Measurements from ENCODE around the gene CSGALNACT2.

The CSGALNACT2 gene

GRCh38 chr10:43120929-43121314 lies 17.3 kb upstream of the CSGALNACT2 start:
- in situ Hi-C loops (cut with MboI; ENCODE audit: low sequenced_read_pairs, unreplicated experiment): no loop called here
- no peak for TF ChIP-seq CTCF (IDR thresholded peaks at IDR 0.05; ENCODE audit: borderline replicate concordance, control extremely low read depth, extremely low read depth, insufficient read depth, missing control alignments)
- peak; percentile 86 for DNase-seq (ENCODE audit: low spot score)

- TF ChIP-seq CTCF (IDR thresholded peaks at IDR 0.05; ENCODE audit: borderline replicate concordance, control extremely low read depth, extremely low read depth, insufficient read depth, missing control alignments): no peak
- in situ Hi-C loops (cut with MboI; ENCODE audit: low sequenced_read_pairs, unreplicated experiment): no loop called here
- no peak for DNase-seq (ENCODE audit: low spot score)
These were observed 16.8 kb upstream of the CSGALNACT2 start for GRCh38 chr10:43121444-43121843.

DNA sequence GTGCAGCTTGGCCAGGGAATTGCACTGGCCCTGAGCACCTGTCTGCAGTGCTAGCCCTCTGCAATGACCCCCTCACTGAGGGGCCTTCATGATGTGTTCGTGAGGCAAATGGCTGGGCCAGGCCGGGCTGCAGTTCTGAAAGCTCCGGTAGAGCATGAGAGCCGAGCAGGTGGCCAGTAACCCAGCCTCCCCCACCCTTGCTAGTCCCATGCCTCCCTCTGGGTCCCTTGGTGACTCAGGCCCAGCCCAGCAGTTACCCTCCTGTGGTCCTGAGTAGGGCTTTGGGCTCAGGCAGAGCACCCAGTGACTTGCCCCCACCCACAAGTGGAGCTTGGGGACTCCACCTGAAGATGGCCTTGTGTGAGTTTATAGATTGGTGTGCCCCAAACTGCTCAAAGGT lies 16.1 kb upstream of the CSGALNACT2 start:
- in situ Hi-C loops (cut with MboI; ENCODE audit: low sequenced_read_pairs, unreplicated experiment): no loop called here
- no peak for TF ChIP-seq CTCF (IDR thresholded peaks at IDR 0.05; ENCODE audit: borderline replicate concordance, control extremely low read depth, extremely low read depth, insufficient read depth, missing control alignments)
- DNase-seq (ENCODE audit: low spot score): no peak

- no peak for TF ChIP-seq CTCF (IDR thresholded peaks at IDR 0.05; ENCODE audit: borderline replicate concordance, control extremely low read depth, extremely low read depth, insufficient read depth, missing control alignments)
- in situ Hi-C loops (cut with MboI; ENCODE audit: low sequenced_read_pairs, unreplicated experiment): no loop called here
- no peak for DNase-seq (ENCODE audit: low spot score)
These were observed 15.4 kb upstream of the CSGALNACT2 start for GRCh38 chr10:43122826-43123225.

DNA sequence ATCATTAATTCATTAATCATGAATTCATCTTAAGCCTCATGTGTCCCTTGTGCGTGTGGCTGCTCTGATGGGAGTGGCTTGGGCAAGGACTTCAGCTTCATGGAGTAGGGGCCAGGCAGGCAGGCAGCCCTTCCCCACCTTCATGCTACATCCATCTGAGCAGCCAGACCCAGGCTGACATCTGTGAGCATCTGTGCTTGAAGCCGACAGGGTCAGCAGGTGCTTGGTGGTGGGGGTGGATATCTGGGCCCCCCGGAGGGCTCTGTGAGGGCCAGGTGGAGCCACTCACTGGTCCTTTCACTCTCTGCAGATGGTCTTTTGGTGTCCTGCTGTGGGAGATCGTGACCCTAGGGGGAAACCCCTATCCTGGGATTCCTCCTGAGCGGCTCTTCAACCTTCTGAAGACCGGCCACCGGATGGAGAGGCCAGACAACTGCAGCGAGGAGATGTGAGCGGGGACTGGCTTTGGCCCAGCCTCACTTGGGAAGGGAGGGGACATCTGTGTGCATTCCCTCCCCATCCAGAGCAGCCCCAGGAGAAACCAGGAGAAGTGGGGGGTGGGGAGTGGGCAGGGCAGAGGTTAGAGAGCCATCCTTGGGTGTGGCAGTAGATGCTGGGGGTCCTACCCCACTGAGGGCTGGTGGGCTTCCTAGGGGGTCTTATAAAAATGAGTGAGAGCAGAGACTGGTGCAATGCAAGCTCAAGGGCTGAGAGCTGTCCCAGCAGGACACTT lies 14.7 kb upstream of the CSGALNACT2 start:
- no peak for DNase-seq (ENCODE audit: low spot score)
- no peak for TF ChIP-seq CTCF (IDR thresholded peaks at IDR 0.05; ENCODE audit: borderline replicate concordance, control extremely low read depth, extremely low read depth, insufficient read depth, missing control alignments)
- in situ Hi-C loops (cut with MboI; ENCODE audit: low sequenced_read_pairs, unreplicated experiment): no loop called here

GRCh38 chr10:43124094-43124521 lies 14.1 kb upstream of the CSGALNACT2 start:
- in situ Hi-C loops (cut with MboI; ENCODE audit: low sequenced_read_pairs, unreplicated experiment): no loop called here
- no peak for TF ChIP-seq CTCF (IDR thresholded peaks at IDR 0.05; ENCODE audit: borderline replicate concordance, control extremely low read depth, extremely low read depth, insufficient read depth, missing control alignments)
- no peak for DNase-seq (ENCODE audit: low spot score)
